A673 (cell line): Measurements from ENCODE around the gene VWA1. TPM values are rescaled to one million over a fixed set of nuclear protein-coding genes. Genes with fewer than 3 reads are reported as not detected.
A peak's percentile ranks its signal among the peaks of the same experiment; 100 is the strongest.

Experiments used
- BruUV-seq: library from RNA; stranded (reverse); fragments of 400-500 nt; replicated peaks from 2 replicates; lab custom pipeline; 2021; lab: Mats Ljungman, UMichigan
- CTCF ChIA-PET: fragments of 300-600 bp; sonication (Branson Sonifier 250); formaldehyde crosslinking; loops from one replicate; lab custom pipeline; 2022; ENCODE audit warnings: antibody characterized with exemption; lab: Charles Lee
- POLR2A ChIA-PET: fragments of 300-600 bp; sonication (Branson Sonifier 250); formaldehyde crosslinking; loops from one replicate; lab custom pipeline; 2022; ENCODE audit warnings: antibody characterized with exemption; ENCODE audit not compliant: low non-redundant PET; lab: Charles Lee
- DNase-seq: peaks from one replicate; pipeline ENCODE4 v3.0.0-alpha.2; 2015; ENCODE audit warnings: low spot score
- H3K27ac ChIP-seq: fragments of 200-600 bp; sonication (generic); 2 replicates; pipeline ENCODE4 v1.5.1; 2016; ENCODE audit warnings: mixed run types, low read depth, mild to moderate bottlenecking, mixed read lengths, antibody characterized with exemption, low read length; ENCODE audit not compliant: poor library complexity, severe bottlenecking
- H3K27me3 ChIP-seq: fragments of 200-600 bp; sonication (generic); replicated peaks from 2 replicates; pipeline ENCODE4 v1.6.1; 2017; ENCODE audit warnings: mixed run types, low read depth, mild to moderate bottlenecking, mixed read lengths, antibody characterized with exemption, low read length; ENCODE audit not compliant: insufficient read depth, poor library complexity
- H3K36me3 ChIP-seq: fragments of 200-600 bp; sonication (generic); 2 replicates; pipeline ENCODE4 v1.6.1; 2016; ENCODE audit warnings: mixed run types, mild to moderate bottlenecking, mixed read lengths, antibody characterized with exemption, low read length; ENCODE audit not compliant: insufficient read depth, poor library complexity, severe bottlenecking
- H3K4me1 ChIP-seq: fragments of 200-600 bp; sonication (generic); 2 replicates; pipeline ENCODE4 v1.6.1; 2017; ENCODE audit warnings: mixed run types, mild to moderate bottlenecking, mixed read lengths, antibody characterized with exemption, low read length; ENCODE audit not compliant: insufficient read depth, poor library complexity, severe bottlenecking
- H3K4me3 ChIP-seq: fragments of 200-600 bp; sonication (generic); 2 replicates; pipeline ENCODE4 v1.5.1; 2016; ENCODE audit warnings: low read depth, mixed run types, mild to moderate bottlenecking, mixed read lengths, low read length; ENCODE audit not compliant: poor library complexity, severe bottlenecking
- H3K9me3 ChIP-seq: fragments of 200-600 bp; sonication (generic); 2 replicates; pipeline ENCODE4 v1.6.1; 2016; ENCODE audit warnings: mixed run types, low read depth, mild to moderate bottlenecking, mixed read lengths, antibody characterized with exemption, low read length; ENCODE audit not compliant: poor library complexity, severe bottlenecking
- CTCF ChIP-seq: fragments of 300-800, 200-600 bp; sonication (generic); conservative IDR thresholded peaks from 2 replicates; pipeline ENCODE4 v1.5.1; 2017; ENCODE audit warnings: low read depth, mild to moderate bottlenecking, antibody characterized with exemption, low read length, moderate library complexity, mixed read lengths
- EZH2 ChIP-seq: fragments of 200-600 bp; sonication (generic); IDR thresholded peaks from 2 replicates; pipeline ENCODE4 v1.6.1; 2017; ENCODE audit warnings: borderline replicate concordance, low read depth, mild to moderate bottlenecking, mixed read lengths, antibody characterized with exemption, low read length; ENCODE audit not compliant: poor library complexity, severe bottlenecking
- intact Hi-C: fragments of 100-400 bp; cut with micrococcal nuclease; formaldehyde crosslinking; loops from one replicate; pipeline ENCODE4 v1.10.0; 2022; ENCODE audit not compliant: unreplicated experiment
- total RNA-seq: library from RNA; stranded (reverse); gene quantifications from 2 replicates; pipeline ENCODE4 v1.2.3, GENCODE V29; 2021

The VWA1 gene
- total RNA-seq, 1 experiment from 2014 or later = 0.92 TPM

- no peak for DNase-seq
- POLR2A ChIA-PET = no interaction called here
- TF ChIP-seq EZH2 (no peak), CTCF (no peak)
- no peak overlapping the region for H3K4me3 ChIP-seq
- peaks cover 51% of the 10 kb centered on the region for H3K36me3 ChIP-seq
- no peaks in the 10 kb centered on the region for H3K27me3 ChIP-seq
- BruUV-seq = no TSS peak
- peak overlapping the region; percentile 14 for H3K27ac ChIP-seq
- H3K4me1 ChIP-seq = peaks cover 18% of the 10 kb centered on the region
- no peaks in the 10 kb centered on the region for H3K9me3 ChIP-seq
- intact Hi-C loops = no loop called here
- CTCF ChIA-PET = no interaction called here
Observed at GRCh38 chr1:1403653-1404052, 31.8 kb upstream of the VWA1 start.

DNA sequence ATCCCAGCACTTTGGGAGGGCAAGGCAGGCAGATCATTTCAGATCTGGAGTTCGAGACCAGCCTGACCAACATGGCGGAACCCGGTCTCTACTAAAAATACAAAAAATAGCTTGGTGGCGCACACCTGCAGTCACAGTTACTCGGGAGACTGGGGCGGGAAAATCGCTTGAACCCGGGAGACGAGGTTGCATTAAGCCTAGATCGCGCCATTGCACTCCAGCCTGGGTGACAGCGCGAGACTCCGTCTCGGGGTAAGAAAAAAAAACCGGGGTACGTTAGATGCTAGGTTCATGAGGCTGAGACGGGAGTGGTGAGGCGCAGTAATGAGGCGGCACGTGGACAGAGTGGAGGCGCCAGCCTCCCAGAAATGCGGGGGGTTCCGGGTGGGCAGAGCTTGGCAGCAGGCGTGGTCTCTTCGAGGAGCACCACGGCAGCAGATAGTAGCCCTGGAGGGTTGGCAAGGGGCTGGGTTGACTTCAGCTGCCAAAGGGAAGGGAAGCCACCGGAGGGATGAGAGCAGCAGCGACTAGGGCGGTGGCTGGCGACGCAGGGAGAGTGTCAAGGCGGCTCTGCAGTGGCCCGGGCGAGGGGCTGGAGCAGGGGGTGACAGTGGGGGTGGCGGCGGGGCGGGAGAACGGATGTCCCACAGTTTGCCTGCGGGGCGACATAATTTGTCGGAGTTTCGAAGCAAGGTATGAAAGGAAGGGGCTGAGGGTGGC lies 29.2 kb upstream of the VWA1 start:
- CTCF ChIA-PET = no interaction called here
- BruUV-seq = no TSS peak

More for the DNA sequence above, 29.2 kb upstream of the VWA1 start:
- POLR2A ChIA-PET = no interaction called here
- intact Hi-C loops = no loop called here
- peaks cover 19% of the 10 kb centered on the region for H3K4me1 ChIP-seq
- peak overlapping the region; percentile 94 for H3K27ac ChIP-seq
- H3K4me3 ChIP-seq = peak overlapping the region; percentile 98
- TF ChIP-seq EZH2 (no peak), CTCF (no peak)
- H3K9me3 ChIP-seq = no peaks in the 10 kb centered on the region
- H3K36me3 ChIP-seq = peaks cover 43% of the 10 kb centered on the region
- DNase-seq = no peak
- no peaks in the 10 kb centered on the region for H3K27me3 ChIP-seq
